ENCODE results near the gene CTBS. TPM values are rescaled to one million over a fixed set of nuclear protein-coding genes. Genes with fewer than 3 reads are reported as not detected.

The CTBS gene
- total RNA-seq, 1 experiment from 2014 or later, result 7.5 TPM

GRCh38 chr1:84506002-84506728 is 68.1 kb downstream of the CTBS start, which contains the start of the genes GNG5 and SPATA1:
Gene GNG5 (minus strand): TSS chr1:84506581. CDS start chr1:84506091, 490 bp downstream.
Gene SPATA1 (plus strand): TSS chr1:84506386. CDS start chr1:84516360, 9,974 bp downstream.
- peak; percentile 100 for DNase-seq (ENCODE audit: low read depth)

GRCh38 chr1:84505493-84506001 is 68.7 kb downstream of the CTBS start:
- DNase-seq (ENCODE audit: low read depth), result peak; percentile 87

- DNase-seq (ENCODE audit: low read depth), result peak; percentile 67
Observed at GRCh38 chr1:84504580-84505492, 69.4 kb downstream of the CTBS start.

GRCh38 chr1:84502927-84503326 is 71.3 kb downstream of the CTBS start:
- DNase-seq (ENCODE audit: low read depth), result no peak

Other genes with a start within 250 kb of the CTBS start
- gene DNASE2B, start 176.0 kb downstream of the CTBS start, total RNA-seq (2014; rRNA removed; shearing (Covaris generic)), result not detected in 2 replicates
- gene RPF1, start 95.2 kb downstream of the CTBS start, total RNA-seq (2014; rRNA removed; shearing (Covaris generic)), result 185 and 205 TPM in 2 replicates
- 0.24 and 0.63 TPM in 2 replicates for gene SPATA1, start 68.1 kb downstream of the CTBS start, total RNA-seq (2014; rRNA removed; shearing (Covaris generic))
- 81.4 and 84.1 TPM in 2 replicates for gene GNG5, start 67.9 kb downstream of the CTBS start, total RNA-seq (2014; rRNA removed; shearing (Covaris generic))
- 46.9 and 68.5 TPM in 2 replicates for gene SSX2IP, start 116.0 kb upstream of the CTBS start, total RNA-seq (2014; rRNA removed; shearing (Covaris generic))